Esophagus squamous epithelium (tissue), 5 donors: Measurements from ENCODE around the gene CLCN4. TPM values are rescaled to one million over a fixed set of nuclear protein-coding genes. Genes with fewer than 3 reads are reported as not detected.
A peak's percentile ranks its signal among the peaks of the same experiment; 100 is the strongest.

ENCODE experiments used
- DNase-seq: peaks from one replicate; lab custom pipeline; 2025; lab: John Stamatoyannopoulos, UW
- H3K27ac ChIP-seq, 4 donors: fragments of 200-600 bp; sonication (generic); one replicate each; pipeline ENCODE4 v1.5.1; 2016 to 2019; ENCODE audit warnings: mild to moderate bottlenecking in 1 of 4
- H3K27me3 ChIP-seq, 4 donors: fragments of 200-600 bp; sonication (generic); 1 replicate in 3 of 4; 2 replicates in 1 of 4; pipeline versions ENCODE4 v1.5.1 to v1.6.0; 2017 to 2021; ENCODE audit warnings: antibody characterized with exemption in 1 of 4
- H3K36me3 ChIP-seq, 3 donors: fragments of 200-600 bp; sonication (generic); one replicate each; pipeline ENCODE4 v1.5.1; 2016 to 2019
- H3K4me1 ChIP-seq, 3 donors: fragments of 200-600 bp; sonication (generic); one replicate each; pipeline ENCODE4 v1.5.1; 2017 to 2019
- H3K4me3 ChIP-seq, 4 donors: fragments of 200-600 bp; sonication (generic); 1 replicate in 3 of 4; 2 replicates in 1 of 4; pipeline ENCODE4 v1.5.1; 2016 to 2019; ENCODE audit warnings: mild to moderate bottlenecking in 2 of 4, moderate library complexity in 1 of 4
- H3K9me3 ChIP-seq, 3 donors: fragments of 200-600 bp; sonication (generic); one replicate each; pipeline ENCODE4 v1.5.1; 2016 to 2019
- CTCF ChIP-seq, 6 experiments: fragments of 450-650 bp in 4 of 6; fragments of 200-600 bp in 2 of 6; sonication (generic) in 2 of 6; IDR thresholded peaks; one replicate each; pipeline ENCODE4 v1.5.1; 2016 to 2019; ENCODE audit warnings: antibody characterized with exemption in 6 of 6, mild to moderate bottlenecking in 4 of 6, moderate library complexity in 4 of 6
- POLR2A ChIP-seq, 4 donors: fragments of 450-650 bp; IDR thresholded peaks; one replicate each; pipeline ENCODE4 v1.6.1; 2017; ENCODE audit warnings: antibody characterized with exemption in 4 of 4, mild to moderate bottlenecking in 4 of 4, moderate library complexity in 3 of 4
- WGBS, 2 donors: methylation state at CpG; one replicate each; pipeline ENCODE4 v1.1.5; 2018; 5-methylcytosine and 5-hydroxymethylcytosine counted together
- intact Hi-C: fragments of 100-400 bp; cut with DNase I; formaldehyde crosslinking; loops from one replicate; pipeline ENCODE4 v1.15.0; 2022
- total RNA-seq, 4 donors: library from RNA; depleted of rRNA; stranded (reverse); fragments of >200 nt; gene quantifications; one replicate each; pipeline ENCODE4 v1.1.0, GENCODE V29; 2016
- donor health status: DM: yes; HTN: yes; CAD: no.

Gene CLCN4
- total RNA-seq, 4 donors from 2014 or later = 0.04 to 3.1 (median 0.53) TPM

- H3K4me1 ChIP-seq = peaks cover 0 to 25% (median 0%) of the 10 kb centered on the region in 3 donors
- no peaks in the 10 kb centered on the region for H3K9me3 ChIP-seq
- TF ChIP-seq POLR2A (IDR thresholded peaks at IDR 0.05) = no peak
- no peak for TF ChIP-seq CTCF (IDR thresholded peaks at IDR 0.05)
- no peak overlapping the region for H3K4me3 ChIP-seq
- intact Hi-C loops = loop anchor here (5.0 kb wide), 1 partner anchor 120 kb away; no protein-coding TSS in a partner anchor
- H3K27me3 ChIP-seq = no peaks in the 10 kb centered on the region
- H3K27ac ChIP-seq = no peak overlapping the region
- no peak for DNase-seq
- peaks cover 0 to 27% (median 0%) of the 10 kb centered on the region in 3 donors for H3K36me3 ChIP-seq
- WGBS, 2 donors = 100% methylated on average over 4 of the region's 31 CpGs; no CpG with 5 or more reads in 1 of the 2 donors
These were observed 39.5 kb upstream of the CLCN4 start for GRCh38 chrX:10117301-10117700.

- TF ChIP-seq CTCF (IDR thresholded peaks at IDR 0.05) = no peak
- TF ChIP-seq POLR2A (IDR thresholded peaks at IDR 0.05) = no peak
- no peak overlapping the region for H3K4me3 ChIP-seq
- no peaks in the 10 kb centered on the region for H3K9me3 ChIP-seq
- H3K4me1 ChIP-seq = peaks cover 0 to 26% (median 0%) of the 10 kb centered on the region in 3 donors
- H3K36me3 ChIP-seq = peaks cover 0 to 29% (median 0%) of the 10 kb centered on the region in 3 donors
- intact Hi-C loops = loop anchor here (5.0 kb wide), 1 partner anchor 121 kb away; no protein-coding TSS in a partner anchor
- peak overlapping the region in 1 of 4 donors; percentile 33 for H3K27ac ChIP-seq
- WGBS, 2 donors = 83 to 86% methylated on average over 8 to 9 of the region's 9 CpGs
- no peaks in the 10 kb centered on the region for H3K27me3 ChIP-seq
- no peak for DNase-seq
These were observed 38.9 kb upstream of the CLCN4 start for GRCh38 chrX:10117864-10118377.

GRCh38 chrX:10118530-10118929 is 38.2 kb upstream of the CLCN4 start:
- intact Hi-C loops = loop anchor here (5.0 kb wide), 1 partner anchor 121 kb away; no protein-coding TSS in a partner anchor
- no peak for DNase-seq
- H3K4me3 ChIP-seq = no peak overlapping the region
- 70% methylated on average over 2 of the region's 4 CpGs; no CpG with 5 or more reads in 1 of the 2 donors for WGBS, 2 donors
- peaks cover 0 to 32% (median 0%) of the 10 kb centered on the region in 3 donors for H3K36me3 ChIP-seq
- H3K4me1 ChIP-seq = peaks cover 0 to 26% (median 0%) of the 10 kb centered on the region in 3 donors
- no peaks in the 10 kb centered on the region for H3K9me3 ChIP-seq
- TF ChIP-seq CTCF (IDR thresholded peaks at IDR 0.05) (no peak), POLR2A (IDR thresholded peaks at IDR 0.05) (no peak)
- no peaks in the 10 kb centered on the region for H3K27me3 ChIP-seq
- peak overlapping the region in 2 of 4 donors; percentile 33 to 48 for H3K27ac ChIP-seq

GRCh38 chrX:10119399-10119990 is 37.3 kb upstream of the CLCN4 start:
- DNase-seq = peak; percentile 46
- Histone ChIP-seq H3K27ac (peak overlapping the region in 3 of 4 donors; percentile 11 to 48 (median 33)), H3K4me1 (peaks cover 0 to 26% (median 0%) of the 10 kb centered on the region in 3 donors), H3K9me3 (no peaks in the 10 kb centered on the region), H3K27me3 (no peaks in the 10 kb centered on the region), H3K36me3 (peaks cover 0 to 42% (median 0%) of the 10 kb centered on the region in 3 donors), H3K4me3 (no peak overlapping the region)
- intact Hi-C loops = loop anchor here (5.0 kb wide), 1 partner anchor 122 kb away; no protein-coding TSS in a partner anchor
- TF ChIP-seq CTCF (IDR thresholded peaks at IDR 0.05) = peak; percentile 100
- TF ChIP-seq POLR2A (IDR thresholded peaks at IDR 0.05) = no peak
- WGBS, 2 donors = 12 to 18% methylated on average over 15 to 16 of the region's 16 CpGs

GRCh38 chrX:10120331-10120730 is 36.4 kb upstream of the CLCN4 start:
- TF ChIP-seq CTCF (IDR thresholded peaks at IDR 0.05) (no peak), POLR2A (IDR thresholded peaks at IDR 0.05) (no peak)
- H3K9me3 ChIP-seq = no peaks in the 10 kb centered on the region
- H3K4me3 ChIP-seq = no peak overlapping the region
- intact Hi-C loops = loop anchor here (10.0 kb wide), 1 partner anchor 226 kb away; no protein-coding TSS in a partner anchor
- H3K27me3 ChIP-seq = no peaks in the 10 kb centered on the region
- DNase-seq = no peak
- peaks cover 0 to 26% (median 0%) of the 10 kb centered on the region in 3 donors for H3K4me1 ChIP-seq
- 75 to 78% methylated on average over 8 of the region's 8 CpGs for WGBS, 2 donors
- H3K36me3 ChIP-seq = peaks cover 0 to 50% (median 0%) of the 10 kb centered on the region in 3 donors
- H3K27ac ChIP-seq = peak overlapping the region in 2 of 4 donors; percentile 31 to 46
